ENCODE results near the gene RPA1. TPM values are rescaled to one million over a fixed set of nuclear protein-coding genes. Genes with fewer than 3 reads are reported as not detected.

The RPA1 gene
- polyA plus RNA-seq, 3 donors, result 18.5 to 27.4 (median 23.8) TPM

DNA sequence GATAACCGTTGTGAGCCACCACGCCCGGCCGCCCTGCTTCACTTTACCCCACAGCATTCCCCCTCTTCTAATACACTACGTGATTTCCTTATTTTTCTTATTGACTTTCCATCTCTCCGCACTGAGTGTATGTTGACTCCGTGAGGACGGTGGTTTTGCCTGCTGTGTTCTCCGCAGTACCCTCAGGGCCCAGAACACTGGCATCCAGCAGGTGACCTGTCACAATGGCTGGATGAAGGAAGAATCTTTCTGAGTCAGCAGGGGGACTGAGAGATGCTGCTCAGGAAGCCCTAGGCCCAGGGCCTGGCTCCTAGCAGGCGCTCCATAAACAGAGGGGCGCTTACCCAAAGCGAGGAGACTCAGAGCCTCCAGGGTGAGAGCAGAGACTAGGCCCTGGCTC lies 115.8 kb downstream of the RPA1 start:
- Mint-ChIP-seq H3K4me1 (no peaks in the 10 kb centered on the region), H3K36me3 (no peaks in the 10 kb centered on the region), H3K9me3 (no peaks in the 10 kb centered on the region), H3K27ac (no peak overlapping the region), H3K27me3 (ENCODE audit: low read depth in 3 of 3) (no peaks in the 10 kb centered on the region), H3K4me3 (no peak overlapping the region)
- no peak overlapping the region for H3K27ac ChIP-seq (ENCODE audit: low read depth in 1 of 2, low read length in 2 of 2)
- intact Hi-C loops (cut with micrococcal nuclease), result no loop called here
- no peaks in the 10 kb centered on the region for H4K20me1 ChIP-seq (ENCODE audit: insufficient read depth, low read length)
- no peak for DNase-seq
- H3K4me2 ChIP-seq (replicated peaks; ENCODE audit: extremely low read depth, low read length, poor library complexity, severe bottlenecking), result no peak overlapping the region
- TF ChIP-seq, protein P1, sequence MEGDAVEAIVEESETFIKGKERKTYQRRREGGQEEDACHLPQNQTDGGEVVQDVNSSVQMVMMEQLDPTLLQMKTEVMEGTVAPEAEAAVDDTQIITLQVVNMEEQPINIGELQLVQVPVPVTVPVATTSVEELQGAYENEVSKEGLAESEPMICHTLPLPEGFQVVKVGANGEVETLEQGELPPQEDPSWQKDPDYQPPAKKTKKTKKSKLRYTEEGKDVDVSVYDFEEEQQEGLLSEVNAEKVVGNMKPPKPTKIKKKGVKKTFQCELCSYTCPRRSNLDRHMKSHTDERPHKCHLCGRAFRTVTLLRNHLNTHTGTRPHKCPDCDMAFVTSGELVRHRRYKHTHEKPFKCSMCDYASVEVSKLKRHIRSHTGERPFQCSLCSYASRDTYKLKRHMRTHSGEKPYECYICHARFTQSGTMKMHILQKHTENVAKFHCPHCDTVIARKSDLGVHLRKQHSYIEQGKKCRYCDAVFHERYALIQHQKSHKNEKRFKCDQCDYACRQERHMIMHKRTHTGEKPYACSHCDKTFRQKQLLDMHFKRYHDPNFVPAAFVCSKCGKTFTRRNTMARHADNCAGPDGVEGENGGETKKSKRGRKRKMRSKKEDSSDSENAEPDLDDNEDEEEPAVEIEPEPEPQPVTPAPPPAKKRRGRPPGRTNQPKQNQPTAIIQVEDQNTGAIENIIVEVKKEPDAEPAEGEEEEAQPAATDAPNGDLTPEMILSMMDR (IDR thresholded peaks at IDR 0.05), result no peak
- H3K27me3 ChIP-seq (ENCODE audit: control insufficient read depth in 2 of 2, insufficient read depth in 2 of 2, low read length in 2 of 2), result no peaks in the 10 kb centered on the region
- no peaks in the 10 kb centered on the region for H3K9me3 ChIP-seq (replicated peaks in 1 of 2; ENCODE audit: control insufficient read depth in 1 of 2, insufficient read depth in 1 of 2, low read length in 2 of 2)
- H3K36me3 ChIP-seq (replicated peaks in 1 of 2; ENCODE audit: control insufficient read depth in 1 of 2, insufficient read depth in 2 of 2, low read length in 2 of 2), result no peaks in the 10 kb centered on the region
- WGBS (ENCODE audit: insufficient coverage), result 88% methylated on average over 12 of the region's 12 CpGs
- no peak overlapping the region for H3K9ac ChIP-seq (ENCODE audit: insufficient read depth, low read length, poor library complexity, severe bottlenecking)
- no peaks in the 10 kb centered on the region for H3K4me1 ChIP-seq (ENCODE audit: control insufficient read depth in 1 of 2, insufficient read depth in 2 of 2, low read length in 2 of 2)
- H3K4me3 ChIP-seq (replicated peaks in 1 of 3; ENCODE audit: low read depth in 2 of 3, low read length in 3 of 3), result no peak overlapping the region
- H2AFZ ChIP-seq (ENCODE audit: insufficient read depth, low read depth, low read length, poor library complexity, severe bottlenecking), result no peak overlapping the region
- no peaks in the 10 kb centered on the region for H3K79me2 ChIP-seq (ENCODE audit: insufficient read depth, low read length)

DNA sequence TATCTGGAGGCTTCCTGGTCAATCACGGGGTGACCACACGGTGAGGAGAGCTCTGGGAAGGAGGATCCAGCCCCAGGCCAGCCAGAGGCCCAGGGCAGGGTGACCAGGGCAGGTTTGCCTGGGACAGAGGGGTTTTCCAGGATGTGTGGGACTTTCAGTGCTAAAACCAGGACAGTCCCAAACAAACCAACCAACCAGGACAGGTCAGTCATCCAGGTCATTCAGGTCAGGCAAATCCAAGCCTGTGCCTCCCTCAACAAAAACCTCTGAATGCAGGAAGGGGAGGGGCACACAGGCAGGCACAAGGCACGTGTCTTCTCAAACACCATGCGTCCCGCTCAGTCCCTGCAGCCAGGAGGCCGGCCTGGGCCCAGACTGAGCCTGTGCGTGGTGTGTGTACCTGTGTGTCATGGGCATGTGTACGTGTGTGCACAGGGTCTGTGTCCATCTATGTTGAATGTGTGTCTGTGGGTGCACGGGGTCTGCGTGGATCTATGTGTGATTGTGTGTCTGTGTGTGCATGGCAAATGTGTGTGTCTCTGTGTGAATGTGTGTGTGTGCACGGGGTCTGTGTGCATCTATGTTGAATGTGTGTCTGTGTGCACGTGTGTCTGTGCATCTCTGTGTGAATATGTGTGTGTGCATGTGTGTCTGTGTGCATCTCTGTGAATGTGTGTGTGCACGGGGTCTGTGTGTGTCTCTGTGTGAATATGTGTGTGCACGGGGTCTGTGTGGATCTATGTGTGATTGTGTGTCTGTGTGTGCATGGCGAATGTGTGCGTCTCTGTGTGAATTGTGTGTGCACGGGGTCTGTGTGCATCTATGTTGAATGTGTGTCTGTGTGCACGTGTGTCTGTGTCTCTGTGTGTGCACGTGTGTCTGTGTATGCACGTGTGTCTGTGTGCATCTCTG lies 116.5 kb downstream of the RPA1 start:
- Mint-ChIP-seq H3K4me3 (no peak overlapping the region), H3K27me3 (ENCODE audit: low read depth in 3 of 3) (no peaks in the 10 kb centered on the region), H3K9me3 (no peaks in the 10 kb centered on the region), H3K4me1 (no peaks in the 10 kb centered on the region), H3K27ac (no peak overlapping the region), H3K36me3 (no peaks in the 10 kb centered on the region)
- Histone ChIP-seq H3K36me3 (replicated peaks in 1 of 2; ENCODE audit: control insufficient read depth in 1 of 2, insufficient read depth in 2 of 2, low read length in 2 of 2) (no peaks in the 10 kb centered on the region), H4K20me1 (ENCODE audit: insufficient read depth, low read length) (no peaks in the 10 kb centered on the region), H3K4me1 (ENCODE audit: control insufficient read depth in 1 of 2, insufficient read depth in 2 of 2, low read length in 2 of 2) (no peaks in the 10 kb centered on the region), H3K4me2 (replicated peaks; ENCODE audit: extremely low read depth, low read length, poor library complexity, severe bottlenecking) (no peak overlapping the region), H3K9ac (ENCODE audit: insufficient read depth, low read length, poor library complexity, severe bottlenecking) (no peak overlapping the region), H3K27me3 (ENCODE audit: control insufficient read depth in 2 of 2, insufficient read depth in 2 of 2, low read length in 2 of 2) (no peaks in the 10 kb centered on the region), H3K79me2 (ENCODE audit: insufficient read depth, low read length) (no peaks in the 10 kb centered on the region), H3K4me3 (replicated peaks in 1 of 3; ENCODE audit: low read depth in 2 of 3, low read length in 3 of 3) (no peak overlapping the region), H3K9me3 (replicated peaks in 1 of 2; ENCODE audit: control insufficient read depth in 1 of 2, insufficient read depth in 1 of 2, low read length in 2 of 2) (no peaks in the 10 kb centered on the region), H2AFZ (ENCODE audit: insufficient read depth, low read depth, low read length, poor library complexity, severe bottlenecking) (no peak overlapping the region), H3K27ac (ENCODE audit: low read depth in 1 of 2, low read length in 2 of 2) (no peak overlapping the region)
- TF ChIP-seq, protein P1 (IDR thresholded peaks at IDR 0.05), result no peak
- intact Hi-C loops (cut with micrococcal nuclease), result no loop called here
- WGBS (ENCODE audit: insufficient coverage), result 95% methylated on average over 20 of the region's 20 CpGs
- no peak for DNase-seq

All from CD14-positive monocyte (primary cell).